KMS-11 (cell line): ENCODE measurements around the gene PAX2.

ENCODE experiments used
- H2AFZ ChIP-seq: fragments of 200-600 bp; sonication (generic); 2 replicates; pipeline ENCODE4 v1.6.1; 2016; ENCODE audit warnings: antibody characterized with exemption, mixed run types, low read depth
- H3K27ac ChIP-seq: fragments of 200-600 bp; sonication (generic); 2 replicates; pipeline ENCODE4 v1.6.1; 2016; ENCODE audit warnings: mild to moderate bottlenecking, mixed run types
- H3K27me3 ChIP-seq: fragments of 200-600 bp; sonication (generic); 2 replicates; pipeline ENCODE4 v1.6.1; 2017; ENCODE audit warnings: mild to moderate bottlenecking, low read depth, mixed run types, moderate library complexity; ENCODE audit not compliant: insufficient read depth
- H3K36me3 ChIP-seq: fragments of 200-600 bp; sonication (generic); 2 replicates; pipeline ENCODE4 v1.6.1; 2017; ENCODE audit warnings: mild to moderate bottlenecking, mixed run types; ENCODE audit not compliant: insufficient read depth
- H3K4me1 ChIP-seq: fragments of 200-600 bp; sonication (generic); 2 replicates; pipeline ENCODE4 v1.6.1; 2016; ENCODE audit warnings: mild to moderate bottlenecking, low read depth, mixed run types; ENCODE audit not compliant: poor library complexity, severe bottlenecking
- H3K4me2 ChIP-seq: fragments of 200-600 bp; sonication (generic); 2 replicates; pipeline ENCODE4 v1.7.0; 2016; ENCODE audit warnings: mild to moderate bottlenecking, mixed run types
- H3K4me3 ChIP-seq: fragments of 200-600 bp; sonication (generic); IDR thresholded peaks from 2 replicates; pipeline ENCODE4 v1.6.1; 2017; ENCODE audit warnings: low read depth, low read length, mixed read lengths; ENCODE audit not compliant: insufficient read depth
- H3K79me2 ChIP-seq: fragments of 200-600 bp; sonication (generic); 2 replicates; pipeline ENCODE4 v1.6.1; 2016; ENCODE audit warnings: low read depth, mixed run types; ENCODE audit not compliant: insufficient read depth
- H3K9ac ChIP-seq: fragments of 200-600 bp; sonication (generic); 2 replicates; pipeline ENCODE4 v1.6.1; 2016; ENCODE audit warnings: mild to moderate bottlenecking, mixed run types
- H4K20me1 ChIP-seq: fragments of 200-600 bp; sonication (generic); 2 replicates; pipeline ENCODE4 v1.6.1; 2016; ENCODE audit warnings: mild to moderate bottlenecking, mixed run types; ENCODE audit not compliant: insufficient read depth
- TF ChIP-seq, protein P1 (sequence below): fragments of 200-600 bp; sonication (generic); conservative IDR thresholded peaks from 2 replicates; pipeline ENCODE4 v1.6.1; 2017; ENCODE audit warnings: low read depth, mild to moderate bottlenecking, antibody characterized with exemption, low read length, moderate library complexity, mixed read lengths

PAX2 gene

DNA sequence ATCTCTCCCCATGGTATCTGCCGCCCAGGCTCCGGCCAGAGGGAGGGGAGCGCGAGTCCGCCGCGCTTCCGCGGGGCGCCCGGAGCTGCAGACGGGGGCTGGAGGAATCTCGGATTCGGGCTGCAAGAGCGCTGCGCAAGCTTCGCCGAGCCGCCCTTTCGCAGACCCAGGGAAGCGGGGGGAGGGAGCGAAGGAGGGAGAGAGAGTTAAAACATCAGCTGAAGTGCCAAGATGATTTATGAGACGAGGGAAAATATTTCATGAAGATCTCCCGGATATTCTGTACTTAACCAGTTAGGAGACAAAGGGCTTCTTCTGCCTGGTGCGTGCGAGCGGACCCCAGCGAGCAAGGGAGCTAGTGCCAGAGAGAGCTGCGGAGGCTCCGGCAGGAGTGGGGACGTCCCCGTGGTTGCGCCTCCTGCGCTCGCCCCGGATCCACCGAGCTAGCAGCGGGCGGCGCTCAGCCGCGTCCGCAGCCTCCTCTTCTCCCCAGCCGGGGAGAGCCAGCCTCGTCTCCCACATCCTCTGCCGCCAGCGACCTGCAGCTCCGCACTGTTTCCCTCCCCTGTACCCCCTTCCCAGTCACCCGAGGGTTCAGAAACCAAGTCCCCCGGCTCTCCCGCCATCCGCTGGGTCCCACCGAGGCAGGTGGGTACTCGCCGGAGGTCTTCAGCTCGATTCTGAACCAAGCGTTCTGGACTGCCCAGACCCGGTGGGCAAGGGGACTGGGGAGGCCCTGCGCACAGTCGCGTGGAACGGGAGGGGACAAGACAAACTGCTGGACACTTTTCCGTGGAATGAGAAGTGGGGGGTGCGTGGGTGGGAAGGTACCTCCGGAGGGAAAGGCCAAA, 1.0 kb upstream of the PAX2 start:
- H3K9ac ChIP-seq = no peak overlapping the region
- TF ChIP-seq, protein P1, sequence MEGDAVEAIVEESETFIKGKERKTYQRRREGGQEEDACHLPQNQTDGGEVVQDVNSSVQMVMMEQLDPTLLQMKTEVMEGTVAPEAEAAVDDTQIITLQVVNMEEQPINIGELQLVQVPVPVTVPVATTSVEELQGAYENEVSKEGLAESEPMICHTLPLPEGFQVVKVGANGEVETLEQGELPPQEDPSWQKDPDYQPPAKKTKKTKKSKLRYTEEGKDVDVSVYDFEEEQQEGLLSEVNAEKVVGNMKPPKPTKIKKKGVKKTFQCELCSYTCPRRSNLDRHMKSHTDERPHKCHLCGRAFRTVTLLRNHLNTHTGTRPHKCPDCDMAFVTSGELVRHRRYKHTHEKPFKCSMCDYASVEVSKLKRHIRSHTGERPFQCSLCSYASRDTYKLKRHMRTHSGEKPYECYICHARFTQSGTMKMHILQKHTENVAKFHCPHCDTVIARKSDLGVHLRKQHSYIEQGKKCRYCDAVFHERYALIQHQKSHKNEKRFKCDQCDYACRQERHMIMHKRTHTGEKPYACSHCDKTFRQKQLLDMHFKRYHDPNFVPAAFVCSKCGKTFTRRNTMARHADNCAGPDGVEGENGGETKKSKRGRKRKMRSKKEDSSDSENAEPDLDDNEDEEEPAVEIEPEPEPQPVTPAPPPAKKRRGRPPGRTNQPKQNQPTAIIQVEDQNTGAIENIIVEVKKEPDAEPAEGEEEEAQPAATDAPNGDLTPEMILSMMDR = no peak
- no peaks in the 10 kb centered on the region for H3K79me2 ChIP-seq
- H3K4me3 ChIP-seq = no peak overlapping the region
- H3K36me3 ChIP-seq = no peaks in the 10 kb centered on the region
- no peaks in the 10 kb centered on the region for H4K20me1 ChIP-seq
- no peak overlapping the region for H3K27ac ChIP-seq
- peaks cover 90% of the 10 kb centered on the region for H3K27me3 ChIP-seq
- H2AFZ ChIP-seq = peak overlapping the region; percentile 38; the same call in 1 of the 2 replicates
- H3K4me2 ChIP-seq = peak overlapping the region; percentile 66
- H3K4me1 ChIP-seq = no peaks in the 10 kb centered on the region

DNA sequence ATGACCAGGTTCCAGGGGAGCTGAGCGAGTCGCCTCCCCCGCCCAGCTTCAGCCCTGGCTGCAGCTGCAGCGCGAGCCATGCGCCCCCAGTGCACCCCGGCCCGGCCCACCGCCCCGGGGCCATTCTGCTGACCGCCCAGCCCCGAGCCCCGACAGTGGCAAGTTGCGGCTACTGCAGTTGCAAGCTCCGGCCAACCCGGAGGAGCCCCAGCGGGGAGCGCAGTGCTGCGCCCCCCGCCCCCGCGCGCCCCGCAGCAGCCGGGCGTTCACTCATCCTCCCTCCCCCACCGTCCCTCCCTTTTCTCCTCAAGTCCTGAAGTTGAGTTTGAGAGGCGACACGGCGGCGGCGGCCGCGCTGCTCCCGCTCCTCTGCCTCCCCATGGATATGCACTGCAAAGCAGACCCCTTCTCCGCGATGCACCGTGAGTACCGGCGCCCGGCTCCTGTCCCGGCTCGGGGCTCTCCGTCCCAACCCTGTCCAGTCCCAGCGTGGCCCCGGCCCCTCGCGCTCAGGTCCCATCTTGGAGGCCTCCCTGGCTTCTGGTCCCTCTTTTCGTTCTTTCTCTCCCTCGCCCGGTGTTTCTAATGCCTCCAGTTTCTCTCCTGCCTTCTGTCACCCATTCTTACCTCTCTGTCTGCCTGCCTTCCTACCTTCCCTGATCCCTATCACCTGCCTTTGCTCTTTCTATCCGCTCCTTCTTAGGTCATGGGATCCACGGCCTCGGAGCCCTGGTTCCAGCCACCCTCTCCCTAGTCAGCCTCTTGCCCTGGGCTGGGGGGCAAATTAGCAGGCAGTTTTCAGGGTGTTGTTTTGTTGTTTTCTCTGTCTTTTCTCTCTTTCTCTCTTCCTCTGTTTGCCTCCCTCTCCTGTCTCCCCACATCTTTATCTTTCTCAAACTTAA, 751 bp downstream of the PAX2 start:
- Histone ChIP-seq H3K27ac (no peak overlapping the region), H3K9ac (no peak overlapping the region), H3K36me3 (no peaks in the 10 kb centered on the region), H3K4me2 (no peak overlapping the region; the same call in 1 of the 2 replicates), H2AFZ (no peak overlapping the region), H3K27me3 (peaks cover 90% of the 10 kb centered on the region), H3K79me2 (no peaks in the 10 kb centered on the region), H4K20me1 (no peaks in the 10 kb centered on the region), H3K4me1 (no peaks in the 10 kb centered on the region), H3K4me3 (no peak overlapping the region)
- TF ChIP-seq, protein P1 = no peak

DNA sequence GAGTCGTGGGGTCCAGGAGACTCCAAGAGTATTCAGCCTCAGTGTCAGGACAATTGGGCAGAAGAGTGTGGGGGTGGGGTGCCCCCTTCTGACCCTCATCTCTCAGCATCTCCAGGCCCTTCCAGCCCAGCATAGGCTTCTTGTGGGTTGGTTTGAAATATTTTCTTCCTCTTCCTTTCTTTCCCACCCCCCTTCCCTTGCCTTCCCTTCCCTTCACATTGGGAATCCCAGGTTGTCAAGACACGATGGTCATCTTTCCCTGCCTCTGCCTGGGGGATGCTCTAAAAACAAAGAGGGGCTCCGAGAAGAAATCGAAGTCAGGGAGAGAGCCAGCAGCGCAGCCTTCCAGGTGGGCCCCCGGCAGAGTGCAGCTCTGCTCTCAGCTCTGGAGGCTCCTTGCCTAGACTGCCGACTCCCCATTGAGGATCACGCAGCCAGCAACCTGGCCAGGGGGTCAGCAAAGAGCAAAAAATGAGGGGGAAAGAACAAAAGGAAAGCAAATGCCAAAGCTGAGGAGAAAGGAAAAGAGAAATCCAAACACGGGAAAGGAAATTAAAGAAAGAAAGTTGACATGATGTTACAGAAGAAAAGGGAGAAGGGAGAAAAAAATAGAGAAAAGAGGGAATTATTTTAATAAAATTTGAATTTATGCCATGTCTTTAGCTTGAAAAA, 1.5 kb downstream of the PAX2 start:
- Histone ChIP-seq H4K20me1 (no peaks in the 10 kb centered on the region), H3K36me3 (no peaks in the 10 kb centered on the region), H3K27me3 (peaks cover 90% of the 10 kb centered on the region), H3K4me1 (no peaks in the 10 kb centered on the region), H3K79me2 (no peaks in the 10 kb centered on the region), H3K4me3 (no peak overlapping the region), H3K9ac (no peak overlapping the region), H2AFZ (no peak overlapping the region), H3K4me2 (no peak overlapping the region), H3K27ac (no peak overlapping the region)
- TF ChIP-seq, protein P1 = no peak

DNA sequence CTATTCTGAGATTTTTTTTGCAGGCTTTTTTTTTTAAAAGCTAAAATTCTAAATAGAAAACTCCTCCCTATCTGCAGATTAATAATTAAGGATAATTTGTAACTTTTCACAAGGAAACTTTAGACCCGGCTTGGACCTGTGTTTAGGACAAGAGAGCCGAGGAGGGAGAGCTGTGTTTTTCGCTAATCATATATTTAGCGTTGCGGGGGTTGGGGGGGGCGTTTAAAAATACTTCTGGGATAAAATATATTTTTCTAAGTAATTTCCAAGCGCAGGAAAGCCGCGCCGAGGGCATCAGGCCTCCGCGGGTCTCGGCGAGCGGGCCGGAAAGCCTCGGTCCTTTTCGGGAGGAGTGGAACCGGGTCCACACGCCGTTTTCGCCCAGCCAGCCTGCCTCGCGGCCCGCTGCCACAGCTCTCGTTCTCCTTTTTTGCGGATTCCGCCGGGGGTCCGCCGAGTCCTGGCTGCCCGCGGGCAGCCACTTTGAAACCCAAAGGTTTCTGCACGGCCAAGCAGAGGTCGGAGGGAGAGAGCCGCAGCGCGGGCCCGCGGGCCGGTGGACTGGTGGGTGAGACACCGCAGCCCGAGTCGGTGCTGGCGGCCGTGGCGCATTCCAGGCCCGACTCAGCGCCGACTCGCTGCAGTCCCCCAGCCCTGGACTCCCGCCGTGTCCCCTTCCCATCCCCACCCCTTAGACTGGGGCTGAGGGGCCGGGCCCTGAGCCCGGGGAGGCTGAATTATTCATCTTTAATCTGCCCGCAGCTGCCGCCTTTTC, 2.3 kb downstream of the PAX2 start:
- H3K27ac ChIP-seq = no peak overlapping the region
- no peaks in the 10 kb centered on the region for H3K36me3 ChIP-seq
- no peak overlapping the region for H3K4me3 ChIP-seq
- peaks cover 91% of the 10 kb centered on the region for H3K27me3 ChIP-seq
- no peaks in the 10 kb centered on the region for H3K4me1 ChIP-seq
- H3K9ac ChIP-seq = no peak overlapping the region
- H3K4me2 ChIP-seq = no peak overlapping the region
- H2AFZ ChIP-seq = no peak overlapping the region
- TF ChIP-seq, protein P1 = no peak
- no peaks in the 10 kb centered on the region for H4K20me1 ChIP-seq
- H3K79me2 ChIP-seq = no peaks in the 10 kb centered on the region
